EH (cell line): ENCODE measurements around the gene KLK4.

ENCODE experiments used
- DNase-seq: peaks from one replicate; pipeline ENCODE4 v3.0.0-alpha.2; 2015; ENCODE audit warnings: low read depth

Gene KLK4, protein sequence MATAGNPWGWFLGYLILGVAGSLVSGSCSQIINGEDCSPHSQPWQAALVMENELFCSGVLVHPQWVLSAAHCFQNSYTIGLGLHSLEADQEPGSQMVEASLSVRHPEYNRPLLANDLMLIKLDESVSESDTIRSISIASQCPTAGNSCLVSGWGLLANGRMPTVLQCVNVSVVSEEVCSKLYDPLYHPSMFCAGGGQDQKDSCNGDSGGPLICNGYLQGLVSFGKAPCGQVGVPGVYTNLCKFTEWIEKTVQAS

DNA sequence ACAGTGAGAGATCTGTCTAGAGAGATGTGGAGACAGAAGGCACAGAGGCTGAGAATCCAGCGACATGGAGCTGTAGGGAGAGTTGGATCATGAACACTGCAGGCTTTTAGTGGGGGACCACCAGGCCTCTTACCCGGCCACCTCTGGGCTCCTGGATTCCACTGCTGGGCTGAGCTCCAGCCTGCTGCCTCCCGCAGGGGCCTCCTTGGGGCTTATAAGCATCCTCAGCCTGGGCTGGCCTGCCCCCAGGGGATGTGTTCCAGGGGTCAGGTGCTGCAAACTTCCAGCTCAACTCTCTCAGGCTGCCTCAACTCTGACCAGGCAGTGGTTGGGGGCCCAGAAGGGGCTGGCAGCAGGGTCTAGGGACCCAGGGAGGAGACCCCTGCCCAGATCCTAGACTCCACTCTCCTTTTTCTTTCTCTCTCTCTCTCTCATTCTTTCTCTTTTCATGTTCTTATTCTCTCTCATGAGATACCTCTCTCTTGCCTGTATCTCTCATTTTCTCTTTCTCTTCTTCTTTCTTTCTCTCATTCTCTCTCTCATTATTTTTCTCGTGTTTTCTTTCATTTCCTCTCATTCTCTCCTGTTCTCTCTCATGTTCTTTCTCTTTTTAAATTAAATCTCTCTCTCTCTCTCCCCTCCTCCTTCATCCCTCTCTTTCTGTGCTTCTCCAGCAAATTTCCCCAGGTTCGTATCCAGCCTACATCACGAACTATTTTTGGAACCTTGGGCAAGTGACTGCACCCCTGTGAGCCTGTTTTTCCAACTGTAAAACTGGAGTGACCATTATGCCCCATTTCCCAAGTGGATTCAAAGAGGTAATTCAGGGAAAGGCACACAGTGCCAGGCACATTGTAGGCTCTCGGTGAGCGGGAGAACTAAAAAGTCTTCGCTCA is at the start of gene KLK4:
TSS of gene KLK4 (minus strand) at position 190 of the 896 bp plus-strand sequence. CDS start 657 bp downstream, outside the sequence.
- no peak for DNase-seq

DNA sequence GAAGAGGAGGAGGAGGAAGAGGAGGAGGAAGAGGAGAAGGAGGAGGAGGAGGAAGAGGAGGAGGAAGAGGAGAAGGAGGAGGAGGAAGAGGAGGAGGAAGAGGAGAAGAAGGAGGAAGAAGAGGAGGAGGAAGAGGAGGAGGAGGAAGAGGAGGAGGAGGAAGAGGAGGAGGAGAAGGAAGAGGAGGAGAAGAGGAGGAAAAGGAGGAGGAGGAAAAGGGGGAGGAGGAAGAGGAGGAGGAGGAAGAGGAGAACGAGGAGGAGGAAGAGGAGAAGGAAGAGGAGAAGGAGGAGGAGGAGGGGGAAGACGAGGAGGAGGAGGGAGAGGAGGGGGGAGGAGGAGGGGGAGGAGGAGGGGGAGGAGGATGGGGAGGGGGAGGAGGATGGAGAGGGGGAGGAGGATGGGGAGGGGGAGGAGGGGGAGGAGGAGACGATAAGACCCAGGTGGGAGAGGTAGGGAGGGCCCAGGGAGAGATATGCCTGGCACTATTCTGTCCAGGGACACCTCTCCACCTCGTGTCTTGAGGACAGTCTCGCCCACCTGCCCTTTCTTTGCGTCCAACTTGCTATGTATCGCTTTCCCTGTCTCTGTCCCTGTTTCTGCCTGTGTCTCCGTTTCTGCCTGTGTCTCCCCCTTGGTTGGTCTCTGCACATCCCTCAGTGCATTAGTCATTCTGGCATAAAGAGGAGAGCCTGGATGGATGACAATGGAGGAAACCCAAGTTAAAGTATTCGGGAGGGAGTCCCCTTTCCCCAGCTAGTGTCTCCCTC is 48.7 kb upstream of the KLK4 start:
- DNase-seq: no peak

DNA sequence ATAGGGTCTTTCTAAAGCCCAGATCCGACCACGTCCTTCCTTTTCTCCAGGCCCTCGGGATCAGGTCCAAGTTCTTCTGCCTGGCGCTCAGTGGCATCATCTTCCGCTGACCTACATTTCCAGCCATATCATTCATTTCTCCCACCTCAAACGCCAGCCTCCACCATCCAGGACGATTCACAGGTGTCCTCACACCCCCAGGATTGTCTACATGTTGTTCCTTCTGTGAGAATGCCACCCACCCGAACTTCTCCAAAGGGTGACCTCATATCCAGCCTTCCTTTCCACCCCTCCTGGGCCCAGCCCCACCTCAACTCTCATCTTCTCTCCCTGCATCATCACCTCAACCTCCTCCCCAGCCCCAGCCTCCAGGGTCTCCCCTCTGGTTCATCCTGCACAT is 46.4 kb upstream of the KLK4 start:
- no peak for DNase-seq

DNA sequence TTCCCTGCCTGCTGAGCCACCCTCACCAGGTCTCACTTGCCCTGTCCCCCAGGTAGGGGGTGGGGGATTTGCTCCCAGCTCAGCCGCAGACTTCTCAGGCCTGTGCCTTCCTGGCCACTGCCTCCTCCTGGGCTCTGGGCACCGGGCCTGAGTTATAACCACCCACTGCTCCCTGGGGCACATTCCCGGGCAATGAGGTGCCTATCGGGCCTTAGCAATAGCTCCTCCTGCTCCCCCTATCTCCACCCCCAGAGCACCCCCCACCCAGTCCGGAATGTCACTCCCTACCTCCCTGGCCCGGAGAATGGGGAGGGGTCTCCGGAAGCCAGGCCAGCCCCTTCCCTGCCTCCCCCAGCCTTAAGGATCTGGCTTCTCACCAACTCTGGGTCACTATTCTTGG is 41.7 kb upstream of the KLK4 start, which contains the start of gene KLK5:
TSS of gene KLK5 (minus strand) at position 129 of the 400 bp plus-strand sequence. CDS start 381 bp downstream, outside the sequence.
- DNase-seq: no peak

DNA sequence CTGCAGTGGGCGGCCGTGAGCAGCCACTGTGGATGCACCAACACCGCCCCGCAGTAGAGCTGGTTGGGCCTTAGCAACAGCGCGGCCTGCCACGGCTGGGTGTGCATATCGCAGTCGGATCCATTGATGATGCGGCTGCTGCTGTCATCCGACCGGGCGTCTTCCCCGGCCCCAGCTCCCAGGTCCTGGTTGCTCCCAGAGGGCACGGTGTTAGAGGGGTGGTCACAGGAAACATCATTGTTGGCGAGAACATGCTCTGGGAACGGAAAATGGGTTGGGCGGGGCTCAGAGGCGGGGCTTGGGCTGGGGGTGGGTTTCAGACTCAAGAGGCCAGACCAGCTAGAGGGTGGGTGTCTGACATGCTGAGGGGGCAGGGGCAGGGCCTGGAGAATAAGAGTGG is 38.7 kb upstream of the KLK4 start:
- DNase-seq: no peak

DNA sequence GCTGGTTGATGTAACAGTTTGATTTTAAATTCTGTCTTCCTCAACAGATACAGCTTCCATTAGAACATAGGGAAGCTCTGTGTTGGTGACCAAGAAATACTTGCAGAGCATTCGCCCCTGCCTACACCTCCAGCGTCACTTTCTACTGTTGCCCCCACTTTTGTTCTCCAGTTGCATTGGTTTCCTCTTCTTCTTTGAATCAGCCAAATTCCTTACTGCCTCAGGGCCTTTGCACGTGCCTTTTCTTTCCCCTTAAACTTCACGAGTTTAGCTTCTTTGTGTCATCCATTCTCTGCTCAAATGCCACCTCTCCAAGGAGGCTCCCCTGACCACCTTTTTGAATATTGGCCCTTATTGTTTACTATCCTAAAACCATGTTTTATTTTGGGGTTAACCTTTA is 35.9 kb upstream of the KLK4 start:
- no peak for DNase-seq

DNA sequence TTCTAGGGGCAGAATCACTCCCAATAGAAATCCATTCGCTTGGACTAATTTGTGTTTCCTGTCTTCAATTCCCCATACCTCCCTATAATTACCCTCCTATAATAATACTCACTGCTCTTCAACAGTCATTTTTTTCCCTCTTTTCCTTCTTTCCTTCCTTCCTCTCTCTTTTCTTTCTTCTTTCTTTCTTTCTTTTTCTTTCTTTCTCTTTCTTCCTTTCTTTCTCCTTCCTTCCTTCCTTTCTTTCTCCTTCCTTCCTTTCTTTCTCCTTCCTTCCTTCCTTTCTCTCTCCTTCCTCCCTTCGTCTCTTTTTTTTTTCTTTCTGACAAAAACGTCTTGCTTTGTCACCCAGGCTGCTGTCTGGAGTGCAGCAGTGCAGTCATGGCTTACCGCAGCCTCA is 33.6 kb upstream of the KLK4 start:
- DNase-seq: no peak

DNA sequence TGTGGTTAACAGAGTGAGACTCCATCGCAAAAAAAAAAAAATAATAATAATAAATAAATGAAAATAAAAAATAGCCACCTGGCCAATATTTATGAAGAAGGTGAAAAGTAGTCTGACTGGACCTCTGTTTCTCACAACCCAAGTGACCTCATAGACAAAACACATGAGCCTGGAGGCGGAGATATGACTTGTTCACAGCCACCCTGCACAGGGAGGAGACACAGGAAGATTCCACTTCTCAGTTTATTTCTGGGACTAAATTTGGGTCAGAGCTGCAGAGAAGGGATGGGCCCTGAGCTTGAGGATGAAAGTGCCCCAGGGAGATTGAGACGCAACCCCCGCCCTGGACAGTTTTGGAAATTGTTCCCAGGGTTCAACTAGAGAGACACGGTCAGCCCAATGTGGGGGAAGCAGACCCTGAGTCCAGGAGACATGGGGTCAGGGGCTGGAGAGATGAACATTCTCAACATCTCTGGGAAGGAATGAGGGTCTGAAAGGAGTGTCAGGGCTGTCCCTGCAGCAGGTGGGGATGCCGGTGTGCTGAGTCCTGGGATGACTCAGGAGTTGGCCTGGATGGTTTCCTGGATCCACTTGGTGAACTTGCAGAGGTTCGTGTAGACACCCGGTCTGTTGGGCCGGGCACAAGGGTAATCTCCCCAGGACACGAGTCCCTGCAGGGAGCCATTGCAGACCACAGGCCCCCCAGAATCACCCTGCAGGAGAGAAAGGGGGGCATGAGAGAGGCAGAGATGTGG is 32.1 kb upstream of the KLK4 start:
- no peak for DNase-seq

DNA sequence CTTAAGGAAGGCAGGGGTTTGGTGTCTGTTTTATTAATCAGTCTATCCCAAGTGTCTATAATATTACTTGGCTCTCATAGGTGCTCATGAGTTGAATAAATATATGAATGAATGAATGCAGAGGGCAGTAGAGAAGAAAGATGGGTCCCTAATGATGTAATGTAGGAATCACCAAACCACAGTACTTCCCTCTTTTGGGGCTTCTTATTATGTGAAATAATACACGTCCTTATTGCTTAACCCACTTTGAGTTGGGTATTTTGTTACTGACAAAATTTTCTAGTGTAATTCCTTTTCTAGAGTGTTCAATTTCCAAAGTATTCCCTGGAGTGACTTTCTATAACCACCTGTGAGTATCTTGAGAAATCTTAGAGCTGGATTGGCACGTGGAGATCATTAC is 28.4 kb upstream of the KLK4 start:
- DNase-seq: no peak

DNA sequence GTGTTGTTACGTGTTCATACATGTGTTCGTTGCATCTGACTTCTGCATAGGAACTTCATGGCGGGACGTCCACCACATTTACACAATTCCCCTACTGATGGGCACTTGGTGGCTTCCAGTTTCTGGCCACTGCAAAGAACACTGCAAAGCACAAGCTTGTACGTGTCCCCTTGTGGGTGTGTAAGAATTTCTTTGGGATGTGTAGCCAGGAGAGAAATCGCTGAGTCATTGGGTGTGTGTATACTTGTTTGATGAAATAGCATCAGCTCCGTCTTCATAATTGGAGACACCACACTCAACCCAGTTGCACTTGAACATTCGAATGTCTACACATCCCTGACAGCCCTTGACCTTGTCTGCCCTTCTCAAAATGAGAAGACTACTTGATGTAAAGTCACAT is 22.4 kb upstream of the KLK4 start:
- DNase-seq: peak; percentile 7

DNA sequence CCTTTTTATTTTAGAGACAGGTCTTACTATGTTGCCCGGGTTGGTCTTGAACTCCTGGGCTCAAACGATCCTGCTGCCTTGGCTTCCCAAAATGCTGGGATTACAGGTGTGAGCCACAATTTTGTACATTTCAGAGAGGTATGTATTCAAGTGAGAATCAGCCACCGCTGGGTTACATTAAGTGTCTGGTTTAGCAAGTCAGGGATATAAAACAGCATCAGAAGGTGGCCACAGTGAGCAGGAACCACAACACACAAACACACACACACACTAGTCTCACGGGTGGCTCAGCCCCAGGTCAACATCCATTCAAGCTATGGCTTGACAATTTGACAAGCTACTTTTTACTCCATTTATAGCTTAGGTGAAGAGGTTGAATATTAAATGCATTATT is 21.5 kb upstream of the KLK4 start:
- no peak for DNase-seq

DNA sequence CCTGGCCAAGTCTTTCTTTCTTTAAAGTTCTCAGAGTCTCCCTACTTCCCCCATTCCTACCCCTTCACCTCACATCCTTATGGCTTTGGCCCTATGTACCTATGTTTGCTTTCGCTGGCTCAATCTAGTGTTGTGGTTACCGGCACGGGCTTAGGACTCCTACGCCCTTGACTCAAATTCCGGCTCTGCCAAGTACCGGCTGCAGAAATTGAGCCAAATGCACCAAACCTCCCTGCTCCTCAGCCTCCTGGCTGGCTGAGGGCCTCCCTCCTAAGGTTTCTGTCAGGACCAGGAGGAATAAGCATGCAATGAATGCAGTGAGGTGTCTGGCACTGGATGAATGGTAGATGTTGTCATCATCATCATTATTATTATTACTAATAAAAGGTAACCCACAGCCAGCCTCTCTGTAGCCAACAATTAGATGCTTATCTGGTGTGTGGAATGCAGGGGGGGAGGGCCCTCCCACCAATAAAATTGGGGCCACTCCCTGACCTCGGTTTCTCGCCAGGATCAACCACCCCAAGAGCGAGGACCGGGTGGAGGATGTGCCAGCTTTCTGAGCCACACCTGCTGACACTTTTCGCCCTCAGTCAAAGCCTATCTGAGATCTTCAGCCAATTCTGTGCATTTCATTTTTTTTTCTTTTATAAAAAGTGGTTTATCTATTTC is 21.0 kb upstream of the KLK4 start:
- DNase-seq: no peak

DNA sequence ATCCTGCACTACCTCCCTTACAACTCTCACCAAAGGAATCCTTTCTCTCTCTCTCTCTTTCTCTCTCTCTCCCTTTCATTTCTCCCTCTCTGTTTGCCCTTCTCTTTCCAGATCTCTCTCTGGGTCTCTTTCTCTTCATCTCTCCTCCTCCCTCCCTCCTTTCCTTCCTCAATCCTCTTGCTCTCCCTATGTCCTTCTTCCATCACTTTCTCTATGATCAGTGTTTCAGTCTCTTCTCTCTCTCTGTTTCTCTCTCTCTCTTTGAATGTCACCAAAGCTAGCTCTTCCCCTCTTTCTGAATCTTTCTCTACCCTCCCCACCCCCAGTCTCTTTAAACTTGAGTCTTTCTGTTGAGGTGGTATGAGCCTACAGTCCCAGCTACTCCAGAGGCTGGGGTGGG is 19.8 kb upstream of the KLK4 start:
- no peak for DNase-seq

DNA sequence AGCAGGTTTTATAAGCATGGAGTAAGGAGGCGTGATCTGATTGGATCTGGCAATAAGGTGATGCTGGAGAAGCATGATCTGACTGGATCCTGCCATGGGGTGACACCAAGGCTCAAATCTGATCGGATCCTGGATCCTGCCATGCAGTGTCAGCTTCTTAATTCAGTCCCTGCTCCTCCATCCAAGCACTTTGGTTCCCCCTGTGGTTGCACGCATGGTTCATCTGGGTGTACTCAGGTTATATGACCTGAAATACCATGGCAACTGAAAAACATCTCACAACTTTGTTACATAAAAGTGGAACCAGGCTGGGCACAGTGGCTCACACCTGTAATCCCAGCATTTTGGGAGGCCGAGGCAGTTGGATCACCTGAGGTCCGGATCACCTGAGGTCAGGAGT is 17.6 kb upstream of the KLK4 start:
- no peak for DNase-seq

DNA sequence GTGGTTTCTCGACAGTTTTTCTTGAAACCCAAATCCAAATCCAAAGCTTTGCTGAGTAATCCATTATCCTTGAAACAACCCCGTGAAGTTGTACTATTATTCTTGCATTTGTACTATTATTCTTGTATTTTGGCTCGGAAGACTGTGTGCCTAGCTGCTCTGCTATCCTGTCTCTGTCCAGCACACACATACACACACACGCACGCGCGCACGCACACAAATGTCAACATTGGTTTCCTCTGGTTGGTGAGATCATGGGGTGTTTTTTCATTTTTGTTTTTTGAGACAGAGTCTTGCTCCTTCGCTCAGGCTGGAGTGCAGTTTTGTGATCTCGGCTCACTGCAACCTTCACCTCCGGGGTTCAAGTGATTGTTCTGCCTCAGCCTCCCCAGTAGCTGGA is 14.9 kb upstream of the KLK4 start:
- no peak for DNase-seq

DNA sequence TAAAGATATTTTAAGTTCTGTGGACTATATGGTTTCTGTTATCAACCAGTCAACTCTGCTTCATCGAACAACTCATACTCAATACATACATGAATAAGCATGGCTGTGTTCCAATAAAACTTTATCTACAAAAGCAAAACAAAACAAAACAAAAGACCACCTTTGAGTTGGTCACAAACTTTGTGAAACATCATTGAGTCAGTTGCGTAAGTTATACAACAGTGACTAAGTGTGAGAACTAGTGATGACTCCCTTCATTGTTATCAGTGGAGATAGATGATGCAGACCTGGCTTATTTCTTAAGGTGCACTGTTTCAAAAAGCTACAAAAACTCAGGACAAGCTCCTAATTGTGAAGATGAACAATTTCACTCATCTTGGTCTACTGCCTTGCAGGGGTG is 14.5 kb upstream of the KLK4 start:
- no peak for DNase-seq

DNA sequence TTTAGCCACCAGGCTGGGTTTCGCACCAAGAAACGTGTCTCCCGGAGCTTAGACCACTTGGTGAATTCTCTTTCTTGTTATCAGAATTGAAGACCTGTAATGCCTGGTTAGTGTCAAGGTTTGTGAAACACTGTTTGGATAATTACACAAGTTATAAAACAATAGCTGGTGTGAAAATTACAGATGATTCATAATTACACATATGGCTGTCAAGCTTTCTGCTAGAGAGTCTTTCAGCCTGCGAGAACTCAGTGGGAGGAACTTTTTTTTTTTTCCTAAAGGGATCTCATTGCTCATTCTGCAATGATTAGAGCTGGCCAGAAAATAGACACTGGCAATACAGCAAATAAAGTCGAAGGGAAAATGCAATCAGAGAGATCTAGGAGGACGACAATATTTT is 13.4 kb upstream of the KLK4 start:
- no peak for DNase-seq

DNA sequence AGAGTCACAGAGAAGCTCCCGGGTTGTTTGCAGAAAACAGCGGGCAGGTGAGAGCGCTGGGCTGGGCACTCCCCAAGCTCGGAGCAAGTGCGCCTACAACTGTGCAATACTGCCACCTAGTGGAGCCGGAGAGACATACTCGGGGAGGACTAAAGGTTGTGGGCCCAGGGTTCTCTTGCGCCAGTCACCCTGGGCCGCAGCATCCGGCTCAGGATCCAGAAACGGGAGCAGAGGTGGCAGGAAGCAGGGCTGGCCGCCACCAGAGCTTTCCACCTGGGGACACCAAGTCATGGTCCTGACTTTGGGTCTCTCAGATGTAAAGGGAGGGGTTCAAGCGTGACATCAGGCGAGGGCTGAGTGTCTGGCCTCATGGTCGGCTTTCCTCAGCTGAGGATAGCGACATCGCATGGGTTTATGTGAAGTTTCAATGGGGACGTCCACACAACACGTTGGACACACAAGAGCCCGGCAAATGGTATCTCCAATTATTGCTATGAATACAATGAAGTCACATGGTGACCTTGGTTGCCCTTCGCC is 11.2 kb upstream of the KLK4 start:
- DNase-seq: peak; percentile 70

DNA sequence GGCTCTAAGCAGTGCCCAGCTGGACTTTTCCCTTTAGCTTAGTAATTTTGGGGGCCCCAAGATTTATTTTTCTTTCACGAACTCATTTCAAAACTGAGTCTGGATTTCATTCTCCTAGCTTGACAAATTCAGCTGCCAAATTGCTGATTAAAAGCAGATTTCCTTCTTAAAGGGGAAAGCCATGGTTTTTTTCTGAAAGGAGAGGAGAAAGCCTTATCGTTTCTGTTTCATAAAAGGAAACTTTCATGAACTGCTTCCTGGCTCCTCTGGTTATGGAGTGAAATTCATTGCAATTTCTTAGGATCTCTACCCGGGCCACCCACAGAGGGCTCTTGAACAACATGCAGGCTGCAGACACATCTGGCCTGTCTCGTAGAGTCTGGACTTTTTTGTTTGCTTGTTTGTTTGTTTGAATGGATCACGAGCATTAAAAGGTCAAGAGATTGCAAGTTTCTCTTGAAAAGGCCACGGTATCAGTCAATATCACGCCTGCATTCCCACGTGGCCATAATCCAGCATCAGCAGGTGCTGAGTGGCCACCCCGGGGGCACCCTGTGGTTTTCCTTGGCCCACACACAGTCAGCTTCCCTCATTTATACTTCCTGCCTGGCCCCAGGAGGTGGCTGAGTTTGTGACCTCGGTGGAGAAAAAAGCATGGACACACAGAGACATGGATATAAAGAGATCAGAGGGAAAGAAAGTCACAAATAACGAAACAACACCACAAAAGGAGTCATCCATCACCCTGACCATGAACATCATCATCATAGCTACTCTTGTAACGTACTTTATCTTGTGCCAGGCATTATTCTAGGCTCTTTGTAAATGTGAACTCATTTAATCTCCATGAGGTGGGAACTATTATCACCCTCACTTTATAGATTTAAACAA is 10.5 kb upstream of the KLK4 start:
- no peak for DNase-seq

DNA sequence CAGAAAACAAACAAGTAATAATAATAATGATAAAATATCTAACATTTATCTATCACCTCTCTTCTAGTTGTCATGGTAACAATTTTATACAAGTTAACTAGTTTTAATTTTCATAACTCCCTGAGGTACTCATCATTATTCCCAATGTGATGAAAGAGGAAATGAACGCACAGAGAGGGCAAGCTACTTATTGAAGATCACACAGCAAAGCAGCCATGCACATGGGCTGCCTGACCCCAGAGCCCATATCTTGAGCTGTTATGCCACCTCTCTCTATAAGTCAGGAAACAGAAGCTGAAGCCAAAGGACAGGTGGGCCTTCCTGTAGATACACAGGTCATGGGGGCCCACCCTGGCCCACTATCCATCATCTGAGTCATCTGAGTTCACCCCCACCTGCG is 4.9 kb upstream of the KLK4 start:
- no peak for DNase-seq
